Measurements from ENCODE around the gene ARSK.

ARSK gene, protein sequence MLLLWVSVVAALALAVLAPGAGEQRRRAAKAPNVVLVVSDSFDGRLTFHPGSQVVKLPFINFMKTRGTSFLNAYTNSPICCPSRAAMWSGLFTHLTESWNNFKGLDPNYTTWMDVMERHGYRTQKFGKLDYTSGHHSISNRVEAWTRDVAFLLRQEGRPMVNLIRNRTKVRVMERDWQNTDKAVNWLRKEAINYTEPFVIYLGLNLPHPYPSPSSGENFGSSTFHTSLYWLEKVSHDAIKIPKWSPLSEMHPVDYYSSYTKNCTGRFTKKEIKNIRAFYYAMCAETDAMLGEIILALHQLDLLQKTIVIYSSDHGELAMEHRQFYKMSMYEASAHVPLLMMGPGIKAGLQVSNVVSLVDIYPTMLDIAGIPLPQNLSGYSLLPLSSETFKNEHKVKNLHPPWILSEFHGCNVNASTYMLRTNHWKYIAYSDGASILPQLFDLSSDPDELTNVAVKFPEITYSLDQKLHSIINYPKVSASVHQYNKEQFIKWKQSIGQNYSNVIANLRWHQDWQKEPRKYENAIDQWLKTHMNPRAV

GRCh38 chr5:95554647-95555548, at the start of gene ARSK, which contains the start of gene SKIC3:
ARSK (plus strand) TSS chr5:95555101; CDS start chr5:95555279, 178 bp downstream.
SKIC3 (minus strand) TSS chr5:95554977; CDS start chr5:95547150, 7,827 bp downstream.
- DNase-seq (ENCODE audit: low spot score) = peak; percentile 92

DNA sequence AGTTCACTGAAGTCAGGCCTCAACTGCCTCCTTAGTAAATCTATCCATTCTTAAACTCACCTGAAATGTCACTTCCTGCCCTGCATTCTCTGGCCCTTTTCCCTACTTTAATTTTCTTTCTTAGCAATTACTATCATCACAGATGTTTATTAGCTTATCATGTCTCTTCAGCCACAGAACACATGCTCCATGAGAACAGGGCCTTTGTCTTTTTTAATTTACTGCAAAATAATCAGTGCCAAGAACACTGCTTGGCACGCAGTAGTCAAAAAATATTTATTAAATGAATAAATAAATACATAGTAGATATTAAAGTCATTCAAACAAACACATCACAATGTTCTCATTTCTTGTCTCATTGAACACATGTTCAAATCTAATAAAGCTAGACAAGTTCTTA, 46.4 kb upstream of the ARSK start:
- no peak for DNase-seq (ENCODE audit: low spot score)

DNA sequence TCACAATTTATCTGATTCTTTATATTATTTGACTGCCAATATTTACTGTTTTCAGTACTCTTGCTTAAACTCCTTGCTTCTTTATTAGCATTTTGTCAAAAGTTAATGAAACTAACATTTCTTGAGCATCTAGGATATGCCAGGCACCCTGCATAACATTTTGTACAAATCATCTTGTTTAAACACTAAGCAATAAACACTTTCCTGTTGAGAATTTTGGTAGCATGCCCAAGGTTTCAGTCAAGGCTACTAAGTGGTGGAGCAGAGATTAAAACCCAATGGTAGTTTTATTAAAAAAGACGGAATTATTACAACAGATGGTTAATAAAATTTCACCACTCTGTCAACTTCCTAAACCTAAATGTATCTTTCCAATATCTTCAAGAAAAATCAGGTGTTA, 43.3 kb upstream of the ARSK start:
- no peak for DNase-seq (ENCODE audit: low spot score)

DNA sequence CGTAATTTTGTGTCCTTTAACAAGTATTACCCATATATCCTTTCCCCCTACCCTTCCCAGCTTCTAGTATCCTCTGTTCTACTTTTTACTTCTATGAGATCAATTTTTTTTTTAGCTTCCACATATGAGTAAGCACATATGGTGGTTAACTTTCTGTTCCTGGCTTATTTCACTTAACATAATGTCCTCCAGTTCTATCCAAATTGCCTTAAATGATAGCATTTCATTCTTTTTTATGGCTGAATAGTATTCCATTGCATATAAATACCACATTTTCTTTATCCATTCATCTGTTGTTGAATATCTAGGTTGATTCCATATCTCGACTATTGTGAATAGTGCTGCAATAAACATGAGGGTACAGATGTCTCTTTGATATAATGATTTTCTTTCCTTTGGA, 36.5 kb upstream of the ARSK start:
- DNase-seq (ENCODE audit: low spot score) = no peak

DNA sequence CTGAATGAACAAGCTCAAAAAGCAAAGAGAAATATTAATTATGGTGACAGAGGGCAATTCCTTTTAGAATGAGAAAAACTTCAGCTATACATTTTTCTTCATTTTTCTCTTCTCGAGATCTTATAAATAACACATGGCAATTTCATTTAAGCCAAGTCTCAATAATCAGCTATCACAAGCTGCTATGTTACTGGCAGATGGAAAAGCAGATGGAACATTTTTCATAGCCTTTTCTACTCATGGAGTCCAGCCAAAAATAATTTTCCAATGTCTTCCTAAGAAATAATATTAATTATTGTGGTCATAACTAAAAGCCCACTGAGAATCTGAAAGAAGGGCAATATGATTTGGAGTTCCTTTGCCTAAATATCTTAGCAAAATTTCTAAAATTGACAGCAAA, 35.8 kb upstream of the ARSK start:
- no peak for DNase-seq (ENCODE audit: low spot score)

- no peak for DNase-seq (ENCODE audit: low spot score)
Measured at GRCh38 chr5:95519681-95520080, 35.2 kb upstream of the ARSK start.

- DNase-seq (ENCODE audit: low spot score) = no peak
Measured at GRCh38 chr5:95520206-95520605, 34.7 kb upstream of the ARSK start.

DNA sequence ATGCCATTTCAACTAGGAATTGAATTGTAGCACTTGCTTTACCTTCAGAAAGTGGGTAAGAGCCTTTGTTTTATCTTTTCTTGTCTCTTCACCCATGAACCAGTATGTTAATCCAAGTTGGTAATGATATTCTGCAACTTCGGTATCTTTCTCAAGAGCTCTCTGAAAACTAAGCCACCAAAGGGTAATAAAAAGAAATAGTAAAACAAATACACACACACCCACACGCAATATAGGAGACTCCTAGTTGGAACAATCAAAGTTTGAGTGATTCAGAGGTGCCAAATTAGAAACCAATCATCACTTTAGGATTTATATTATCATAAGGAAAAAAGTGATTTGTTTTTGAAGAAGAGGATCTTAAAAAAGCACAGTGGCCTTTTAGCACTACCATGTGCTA, 30.5 kb upstream of the ARSK start:
- no peak for DNase-seq (ENCODE audit: low spot score)

DNA sequence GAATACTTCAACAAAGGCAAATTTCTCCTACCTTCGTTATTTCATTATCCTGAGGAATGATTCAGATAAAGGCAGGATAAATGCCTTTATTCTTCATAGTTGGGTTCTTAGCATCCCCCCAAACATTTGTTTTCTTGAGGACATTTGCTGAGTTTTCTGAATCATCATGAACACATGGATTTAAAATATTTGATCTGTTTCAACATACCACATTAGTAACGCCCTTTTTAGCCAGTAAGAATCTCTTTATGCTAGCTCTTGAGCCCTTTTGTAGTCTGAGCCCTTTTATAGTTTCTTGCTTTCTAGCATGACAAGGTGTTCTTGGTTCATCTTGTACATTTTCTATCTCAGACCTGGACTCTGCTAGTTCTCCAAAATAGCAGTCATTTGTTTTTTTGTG, 28.0 kb upstream of the ARSK start:
- DNase-seq (ENCODE audit: low spot score) = no peak

DNA sequence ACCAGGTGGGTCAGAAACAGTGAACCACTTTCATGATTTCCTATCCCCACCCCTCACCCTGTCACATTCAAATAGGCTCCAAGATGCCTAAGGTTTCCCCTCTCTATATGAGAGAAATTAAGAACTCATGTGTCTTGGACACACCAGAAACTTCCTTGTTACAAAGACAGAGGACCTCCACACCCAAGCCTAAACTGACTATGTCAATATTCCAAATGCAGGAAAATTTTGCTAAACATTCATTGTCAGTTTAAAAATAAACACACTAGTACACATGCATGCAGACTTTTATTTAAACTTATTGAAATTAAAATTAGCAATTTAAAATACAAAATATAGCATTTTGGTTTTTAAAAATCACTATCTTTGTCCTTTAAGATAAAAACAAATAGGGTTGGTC, 26.3 kb upstream of the ARSK start:
- DNase-seq (ENCODE audit: low spot score) = no peak

- DNase-seq (ENCODE audit: low spot score) = no peak
Measured at GRCh38 chr5:95530416-95530815, 24.5 kb upstream of the ARSK start.

DNA sequence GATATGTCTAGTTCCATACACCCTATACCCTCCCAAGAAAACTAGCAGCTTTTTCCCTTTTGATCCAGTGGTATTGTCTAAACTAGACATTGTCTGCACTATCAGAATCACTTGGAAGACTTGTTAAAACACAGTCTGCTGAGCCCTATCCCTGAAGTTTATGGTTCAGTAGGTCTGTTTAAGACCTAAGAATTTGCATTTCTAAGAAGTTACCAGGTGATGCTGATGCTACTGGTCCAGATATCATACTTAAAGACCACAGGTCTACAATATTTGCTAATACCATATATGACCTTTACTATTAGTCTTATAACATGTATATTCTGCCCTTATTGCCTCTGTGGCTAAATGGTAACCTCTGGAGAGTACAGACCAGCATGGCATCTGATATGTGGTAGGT, 23.4 kb upstream of the ARSK start:
- no peak for DNase-seq (ENCODE audit: low spot score)

DNA sequence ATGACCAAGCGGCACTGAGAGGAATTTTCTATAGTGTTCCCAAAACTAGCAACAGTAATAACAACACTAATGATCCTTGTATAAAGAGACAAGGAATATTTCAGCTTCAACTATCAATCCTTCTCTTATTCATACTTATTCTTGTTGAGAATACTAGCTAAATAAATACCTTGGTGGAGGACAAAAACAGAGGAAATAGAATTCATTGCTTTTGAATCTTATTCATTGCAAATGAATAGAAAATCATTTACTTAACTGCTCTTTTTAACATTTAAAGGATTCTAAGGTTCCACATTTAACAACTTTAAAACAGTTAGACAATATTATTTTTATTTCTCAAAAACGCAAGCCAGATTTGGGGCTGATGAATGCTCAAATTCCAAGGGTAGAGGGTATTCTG, 22.5 kb upstream of the ARSK start:
- no peak for DNase-seq (ENCODE audit: low spot score)

GRCh38 chr5:95533106-95533505, 21.8 kb upstream of the ARSK start:
- no peak for DNase-seq (ENCODE audit: low spot score)

DNA sequence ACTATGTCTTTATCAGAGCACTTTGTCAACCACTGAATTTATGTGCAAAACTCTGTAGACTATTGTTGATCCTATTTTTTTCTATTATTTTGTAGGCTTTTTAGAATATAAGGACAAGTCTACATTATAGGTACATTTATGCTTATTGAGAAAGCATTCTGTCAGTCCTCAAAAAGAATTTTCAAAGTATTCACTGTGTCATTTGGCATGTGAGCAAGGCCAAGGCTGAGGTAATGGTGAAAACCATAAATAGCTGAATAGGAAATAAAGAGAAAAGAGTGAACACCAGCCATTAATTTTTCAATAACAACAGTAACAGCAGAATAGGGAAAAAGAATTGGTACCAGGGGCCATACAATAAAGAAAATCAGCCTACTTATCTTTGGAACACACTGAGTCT, 21.1 kb upstream of the ARSK start:
- no peak for DNase-seq (ENCODE audit: low spot score)

DNA sequence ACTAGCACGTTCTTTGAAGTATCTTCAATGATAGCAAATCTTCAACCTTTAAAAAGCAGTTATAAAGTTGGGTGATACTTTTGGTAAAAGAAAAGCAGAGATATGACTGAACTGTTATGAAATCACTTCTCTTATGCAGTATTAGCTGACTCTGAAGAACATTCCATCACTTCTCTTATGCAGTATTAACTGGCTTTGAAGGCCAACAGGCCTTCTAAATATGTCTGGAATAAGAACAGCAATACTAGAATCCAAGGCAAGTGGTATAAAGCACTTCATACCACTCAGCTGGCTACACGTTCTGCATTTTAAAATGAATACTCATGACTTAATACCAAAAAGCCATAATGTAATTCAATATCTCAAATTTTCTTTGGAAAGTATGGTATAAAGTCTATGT, 17.4 kb upstream of the ARSK start:
- DNase-seq (ENCODE audit: low spot score) = no peak

DNA sequence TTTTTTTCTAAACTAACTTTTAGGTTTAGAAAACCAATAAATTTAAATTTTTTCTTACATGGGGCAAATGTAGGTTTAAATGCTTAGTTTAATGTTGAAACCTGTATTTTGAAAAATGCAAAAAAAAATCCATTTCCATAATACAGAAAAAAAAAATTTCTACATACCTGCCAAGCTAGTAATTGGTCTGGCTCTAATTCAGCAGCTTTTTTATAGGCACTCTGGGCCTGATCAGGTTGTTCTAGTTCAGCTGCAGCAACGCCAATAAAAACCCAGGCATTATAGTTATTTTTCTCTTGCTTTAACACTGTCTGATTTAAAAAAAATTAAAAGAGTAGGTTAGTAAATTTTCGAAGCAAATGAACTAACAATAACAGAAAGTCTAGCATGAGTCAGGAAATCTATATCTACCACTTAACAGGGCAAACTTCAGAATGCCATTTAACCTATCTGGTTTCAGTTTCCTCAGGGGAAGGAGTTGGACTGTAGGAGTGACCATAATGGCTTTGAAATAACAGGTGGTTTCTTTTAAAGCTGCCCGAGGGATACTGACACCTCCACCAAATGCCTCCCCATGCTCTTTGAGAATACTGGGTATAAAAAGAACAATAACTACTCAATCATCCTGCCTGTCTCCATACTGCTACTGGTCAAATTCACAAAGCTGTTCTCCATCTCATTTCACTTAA, 11.7 kb upstream of the ARSK start:
- no peak for DNase-seq (ENCODE audit: low spot score)

DNA sequence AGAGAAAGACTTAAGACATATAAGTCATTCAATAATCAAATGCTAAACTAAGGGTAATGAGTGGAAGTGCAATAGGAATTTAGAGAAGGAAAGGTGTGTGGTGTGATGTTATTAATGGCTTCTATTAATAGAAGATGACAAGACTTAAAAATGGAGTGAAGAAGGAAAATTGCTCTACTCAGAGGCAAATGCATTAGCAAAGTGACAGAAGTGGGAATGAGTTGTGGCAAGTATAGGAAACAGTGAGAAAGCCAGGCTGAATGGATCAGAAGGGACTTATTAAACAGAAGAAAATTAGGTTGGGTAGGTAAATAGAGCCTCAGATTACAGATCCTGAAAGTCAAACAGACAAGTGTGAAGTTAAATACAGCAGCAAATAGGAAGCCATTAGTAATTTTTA, 5.9 kb upstream of the ARSK start:
- DNase-seq (ENCODE audit: low spot score) = no peak

- DNase-seq (ENCODE audit: low spot score) = no peak
Measured at GRCh38 chr5:95554331-95554646, 612 bp upstream of the ARSK start.

DNA sequence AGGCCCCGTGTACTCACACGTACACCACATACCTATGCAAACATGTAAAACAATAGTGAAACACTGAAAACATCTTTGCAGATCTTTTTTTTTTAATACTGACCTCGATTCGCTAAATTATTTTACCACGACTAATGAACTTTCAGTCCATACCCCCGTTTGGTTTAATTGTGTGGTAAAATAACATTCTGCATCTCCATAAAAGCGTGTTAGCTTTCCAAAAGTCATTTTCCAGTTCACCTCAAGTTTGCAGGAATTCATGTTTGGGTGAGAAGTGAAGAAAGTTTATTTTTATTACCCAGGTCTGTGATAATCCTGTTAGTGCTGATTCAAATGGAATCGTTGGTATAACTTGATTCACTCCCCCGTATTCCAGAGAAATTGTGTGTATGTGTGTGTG, 652 bp downstream of the ARSK start:
- DNase-seq (ENCODE audit: low spot score) = no peak

DNA sequence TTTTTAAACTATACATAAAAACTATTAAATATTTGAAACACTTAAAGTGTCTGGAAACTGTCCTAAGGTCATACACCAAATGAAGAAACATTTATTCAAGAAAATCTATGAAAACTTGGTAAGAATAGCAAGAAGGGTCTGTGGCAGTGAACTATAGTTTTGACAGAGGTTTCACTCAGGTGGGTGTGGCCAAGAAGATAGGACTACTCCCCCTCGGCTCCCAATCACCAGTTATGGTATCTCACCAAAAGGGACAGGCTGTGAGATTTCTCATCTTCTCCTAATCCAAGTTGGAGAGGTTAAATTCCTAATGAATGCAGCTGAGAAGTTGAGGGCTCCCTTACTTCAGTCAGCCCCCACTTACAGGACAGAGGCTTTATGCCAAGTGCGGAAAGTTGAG, 2.9 kb downstream of the ARSK start:
- no peak for DNase-seq (ENCODE audit: low spot score)

DNA sequence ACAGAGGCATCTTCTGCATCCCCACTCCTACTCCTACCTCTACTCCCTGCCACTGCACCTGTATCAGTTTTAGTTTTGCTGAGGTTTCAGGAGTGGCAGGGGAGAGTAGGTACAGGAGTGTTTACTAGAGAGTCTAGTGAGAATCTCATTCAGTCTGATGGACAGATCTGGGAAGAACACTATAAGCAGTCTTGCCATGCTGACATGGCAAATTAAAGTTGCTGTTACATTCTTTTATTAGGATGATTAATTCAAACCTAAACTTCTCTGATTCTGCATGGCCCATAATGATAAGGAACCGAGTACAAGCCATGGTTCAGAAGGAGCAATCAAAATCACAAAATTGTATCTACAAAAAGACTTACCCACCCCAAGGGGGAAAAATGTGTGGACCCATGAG, 7.4 kb downstream of the ARSK start:
- no peak for DNase-seq (ENCODE audit: low spot score)

GRCh38 chr5:95563367-95563766, 8.5 kb downstream of the ARSK start:
- no peak for DNase-seq (ENCODE audit: low spot score)

Measured in left forelimb (tissue), 1 donor.